OCI-LY3 (cell line): ENCODE measurements around the gene UNCX.

ENCODE experiments used
- CTCF ChIP-seq: fragments of 200-600, 300-600 bp; sonication (generic); IDR thresholded peaks from 2 replicates; pipeline ENCODE4 v1.5.1; 2014; ENCODE audit warnings: antibody characterized with exemption, low read length, low read depth
- EZH2phosphoT487 ChIP-seq: fragments of 200-600 bp; shearing (Covaris generic); IDR thresholded peaks from 2 replicates; pipeline ENCODE4 v1.6.1; 2018; ENCODE audit warnings: antibody characterized with exemption, mixed run types, low read depth

- TF ChIP-seq CTCF (no peak), EZH2phosphoT487 (no peak)
Observed at GRCh38 chr7:1209097-1209496, 23.6 kb upstream of the UNCX start.
